NT2/D1 (cell line): ENCODE results near the gene C11orf58.

ENCODE experiments used
- SUZ12 ChIP-seq: IDR thresholded peaks from 2 replicates; pipeline ENCODE4 v1.6.1; 2011; ENCODE audit not compliant: insufficient read length, insufficient read depth; ENCODE audit errors: extremely low read depth
- YY1 ChIP-seq: IDR thresholded peaks from 2 replicates; pipeline ENCODE4 v1.6.1; 2011; ENCODE audit not compliant: insufficient read length, insufficient read depth

DNA sequence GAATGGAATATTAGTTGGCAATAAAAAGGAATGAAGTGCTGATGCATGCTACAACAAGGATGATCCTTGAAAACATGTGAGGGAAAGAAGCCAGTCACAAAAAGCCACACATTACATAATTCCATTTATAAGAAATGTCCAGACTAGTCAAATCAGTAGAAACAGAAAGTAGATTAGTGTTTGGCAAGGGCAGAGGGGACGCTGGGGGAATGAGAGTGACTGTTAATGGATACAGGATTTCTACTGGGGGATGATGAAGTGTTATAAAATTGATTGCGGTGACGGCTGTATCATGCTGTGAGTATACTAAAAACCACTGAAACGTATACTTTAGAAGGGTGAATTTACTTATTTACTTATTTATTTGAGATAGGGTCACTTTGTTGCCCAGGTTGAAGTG lies 57.9 kb downstream of the C11orf58 start:
- TF ChIP-seq YY1: no peak
- TF ChIP-seq SUZ12: no peak
